Measurements from ENCODE around the gene GRIA4. TPM values are rescaled to one million over a fixed set of nuclear protein-coding genes. Genes with fewer than 3 reads are reported as not detected.

GRIA4 gene
- total RNA-seq, 2 experiments from 2014 or later: not detected

- Mint-ChIP-seq H3K27me3 (no peaks in the 10 kb centered on the region), H3K36me3 (ENCODE audit: low read depth) (no peaks in the 10 kb centered on the region), H3K4me3 (no peak overlapping the region), H3K27ac (no peak overlapping the region), H3K9me3 (no peaks in the 10 kb centered on the region), H3K4me1 (ENCODE audit: low read depth) (no peaks in the 10 kb centered on the region)
- ChIA-PET POLR2A (no interaction called here), CTCF (no interaction called here)
- intact Hi-C loops (cut with micrococcal nuclease): no loop called here
- TF ChIP-seq CTCF (IDR thresholded peaks at IDR 0.05): no peak
- ATAC-seq: no peak
- no peak for DNase-seq
Measured at GRCh38 chr11:105918600-105918999, 308.7 kb downstream of the GRIA4 start.

GRCh38 chr11:105923252-105923651, 313.4 kb downstream of the GRIA4 start:
- POLR2A ChIA-PET: no interaction called here

GRCh38 chr11:105923807-105924206, 313.9 kb downstream of the GRIA4 start:
- H3K9me3 Mint-ChIP-seq: no peaks in the 10 kb centered on the region
- intact Hi-C loops (cut with micrococcal nuclease): no loop called here
- POLR2A ChIA-PET: no interaction called here

More at GRCh38 chr11:105923252-105923651, 313.4 kb downstream of the GRIA4 start:
- ATAC-seq (no peak), DNase-seq (no peak)
- Mint-ChIP-seq H3K4me3 (no peak overlapping the region), H3K27ac (no peak overlapping the region), H3K4me1 (ENCODE audit: low read depth) (no peaks in the 10 kb centered on the region), H3K27me3 (no peaks in the 10 kb centered on the region), H3K9me3 (no peaks in the 10 kb centered on the region), H3K36me3 (ENCODE audit: low read depth) (no peaks in the 10 kb centered on the region)
- no peak for TF ChIP-seq CTCF (IDR thresholded peaks at IDR 0.05)
- intact Hi-C loops (cut with micrococcal nuclease): no loop called here
- CTCF ChIA-PET: no interaction called here

GRCh38 chr11:105929084-105929955, 319.4 kb downstream of the GRIA4 start:
- ChIA-PET CTCF (no interaction called here), POLR2A (no interaction called here)
- DNase-seq (no peak), ATAC-seq (no peak)
- H3K27me3 Mint-ChIP-seq: peaks cover 3% of the 10 kb centered on the region
- H3K36me3 Mint-ChIP-seq (ENCODE audit: low read depth): no peaks in the 10 kb centered on the region
- no peaks in the 10 kb centered on the region for H3K9me3 Mint-ChIP-seq
- H3K27ac Mint-ChIP-seq: no peak overlapping the region
- TF ChIP-seq CTCF (IDR thresholded peaks at IDR 0.05): no peak
- H3K4me1 Mint-ChIP-seq (ENCODE audit: low read depth): no peaks in the 10 kb centered on the region
- no peak overlapping the region for H3K4me3 Mint-ChIP-seq
- intact Hi-C loops (cut with micrococcal nuclease): no loop called here

More at GRCh38 chr11:105923807-105924206, 313.9 kb downstream of the GRIA4 start:
- no peak for TF ChIP-seq CTCF (IDR thresholded peaks at IDR 0.05)
- H3K36me3 Mint-ChIP-seq (ENCODE audit: low read depth): no peaks in the 10 kb centered on the region
- ATAC-seq (no peak), DNase-seq (no peak)
- no peaks in the 10 kb centered on the region for H3K27me3 Mint-ChIP-seq
- H3K4me3 Mint-ChIP-seq: no peak overlapping the region
- H3K27ac Mint-ChIP-seq: no peak overlapping the region
- CTCF ChIA-PET: no interaction called here
- H3K4me1 Mint-ChIP-seq (ENCODE audit: low read depth): no peaks in the 10 kb centered on the region

GRCh38 chr11:105933695-105934094, 323.8 kb downstream of the GRIA4 start:
- no peak for TF ChIP-seq CTCF (IDR thresholded peaks at IDR 0.05)
- no peak for DNase-seq
- intact Hi-C loops (cut with micrococcal nuclease): no loop called here
- H3K4me1 Mint-ChIP-seq (ENCODE audit: low read depth): no peaks in the 10 kb centered on the region
- ATAC-seq: no peak
- POLR2A ChIA-PET: no interaction called here
- CTCF ChIA-PET: no interaction called here
- no peak overlapping the region for H3K27ac Mint-ChIP-seq
- H3K27me3 Mint-ChIP-seq: peaks cover 3% of the 10 kb centered on the region
- no peaks in the 10 kb centered on the region for H3K9me3 Mint-ChIP-seq
- H3K36me3 Mint-ChIP-seq (ENCODE audit: low read depth): no peaks in the 10 kb centered on the region
- H3K4me3 Mint-ChIP-seq: no peak overlapping the region
